ENCODE measurements around the gene NEGR1.

- no peak for TF ChIP-seq CTCF (IDR thresholded peaks at IDR 0.05)
- no peak for TF ChIP-seq POLR2A (IDR thresholded peaks at IDR 0.05)
Observed at GRCh38 chr1:71532343-71532742, 750.0 kb downstream of the NEGR1 start.

All from ovary (tissue), 3 donors.